Measurements from ENCODE around the gene POMGNT1. TPM values are rescaled to one million over a fixed set of nuclear protein-coding genes. Genes with fewer than 3 reads are reported as not detected.

The POMGNT1 gene
- total and polyA plus RNA-seq, 12 donors, result 74.3 to 164 (median 142) TPM

DNA sequence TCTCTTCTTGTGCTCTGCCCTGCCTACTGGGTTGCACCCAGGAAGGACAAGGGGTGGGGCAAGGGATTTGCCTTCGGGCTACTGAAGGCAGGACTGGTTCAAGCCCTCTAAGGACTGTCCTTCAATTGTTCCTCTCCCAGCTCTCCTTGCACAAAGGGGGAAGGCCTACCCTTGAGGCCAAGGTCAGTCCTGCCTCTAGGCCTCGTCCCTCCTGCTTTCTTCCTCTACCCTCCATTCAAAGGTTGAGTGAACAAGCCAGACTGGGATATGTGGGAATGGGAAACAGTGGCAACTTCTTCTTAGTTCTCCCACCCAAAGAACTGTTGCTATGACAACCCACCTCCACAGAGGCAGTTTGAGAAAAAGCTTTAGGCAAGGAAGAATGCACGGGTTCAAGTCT, 7.6 kb upstream of the POMGNT1 start:
- intact Hi-C loops (cut with DNase I), result no loop called here
- peaks cover 0 to 24% (median 0%) of the 10 kb centered on the region in 9 donors for H3K36me3 ChIP-seq
- no peak for TF ChIP-seq CTCF (IDR thresholded peaks at IDR 0.05)
- H3K27me3 ChIP-seq, result no peaks in the 10 kb centered on the region
- DNase-seq (peak in 1 of 2 donors; percentile 46), ATAC-seq (peak in 7 of 8 donors; percentile 32 to 83 (median 65))
- peaks cover 10 to 44% (median 37%) of the 10 kb centered on the region in 9 donors for H3K4me1 ChIP-seq
- H3K9me3 ChIP-seq, result no peaks in the 10 kb centered on the region
- peak overlapping the region; percentile 58 to 95 (median 87) for H3K27ac ChIP-seq
- WGBS, 2 donors, result 28 to 41% methylated on average over 3 of the region's 3 CpGs
- H3K4me3 ChIP-seq, result no peak overlapping the region

DNA sequence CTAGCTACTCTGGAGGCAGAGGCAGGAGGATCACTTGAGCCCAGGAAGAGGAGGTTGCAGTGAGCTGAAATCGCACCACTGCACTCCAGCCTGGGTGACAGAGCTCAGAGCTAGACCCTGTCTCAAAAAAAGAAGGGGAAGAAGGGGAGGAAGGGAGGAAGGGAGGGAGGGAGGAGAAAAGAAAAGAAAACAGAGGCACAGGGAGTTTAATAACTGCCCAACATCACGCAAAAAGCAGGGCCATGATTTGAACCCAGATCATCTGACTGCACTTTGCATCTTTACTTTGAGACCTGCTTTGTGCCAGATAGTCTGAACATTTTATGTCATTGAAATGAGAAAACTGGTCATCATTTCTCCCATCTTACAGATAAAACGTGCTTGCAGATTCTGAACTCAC, 6.9 kb upstream of the POMGNT1 start:
- H3K27ac ChIP-seq, result peak overlapping the region; percentile 58 to 95 (median 87)

GRCh38 chr1:46204406-46204742, 6.1 kb upstream of the POMGNT1 start:
- no peaks in the 10 kb centered on the region for H3K9me3 ChIP-seq
- WGBS, 2 donors, result 15 to 20% methylated on average over 5 of the region's 5 CpGs
- H3K4me1 ChIP-seq, result peaks cover 10 to 44% (median 38%) of the 10 kb centered on the region in 9 donors
- peak in 7 of 8 donors; percentile 23 to 53 (median 35) for ATAC-seq
- H3K27ac ChIP-seq, result peak overlapping the region; percentile 50 to 95 (median 87)
- H3K27me3 ChIP-seq, result no peaks in the 10 kb centered on the region
- intact Hi-C loops (cut with DNase I), result no loop called here
- H3K4me3 ChIP-seq, result peak overlapping the region; percentile 70 to 99 (median 82)
- DNase-seq, result no peak
- TF ChIP-seq CTCF (IDR thresholded peaks at IDR 0.05), result no peak
- peaks cover 0 to 20% (median 0%) of the 10 kb centered on the region in 9 donors for H3K36me3 ChIP-seq

More for the DNA sequence above, 6.9 kb upstream of the POMGNT1 start:
- intact Hi-C loops (cut with DNase I), result no loop called here
- Histone ChIP-seq H3K9me3 (no peaks in the 10 kb centered on the region), H3K4me1 (peaks cover 10 to 44% (median 37%) of the 10 kb centered on the region in 9 donors), H3K36me3 (peaks cover 0 to 22% (median 0%) of the 10 kb centered on the region in 9 donors), H3K27me3 (no peaks in the 10 kb centered on the region), H3K4me3 (peak overlapping the region in 3 of 10 donors; percentile 76 to 99 (median 78))
- no peak for TF ChIP-seq CTCF (IDR thresholded peaks at IDR 0.05)
- WGBS, 2 donors, result 69 to 70% methylated on average over 3 of the region's 3 CpGs
- DNase-seq (no peak), ATAC-seq (no peak)

GRCh38 chr1:46203738-46204405, 5.6 kb upstream of the POMGNT1 start:
- peak overlapping the region; percentile 50 to 95 (median 87) for H3K27ac ChIP-seq
- H3K4me3 ChIP-seq, result peak overlapping the region; percentile 70 to 99 (median 82)
- 12 to 22% methylated on average over 14 of the region's 14 CpGs for WGBS, 2 donors
- intact Hi-C loops (cut with DNase I), result no loop called here
- ATAC-seq (peak in 7 of 8 donors; percentile 1 to 34 (median 17)), DNase-seq (no peak)
- H3K9me3 ChIP-seq, result no peaks in the 10 kb centered on the region
- H3K36me3 ChIP-seq, result peaks cover 0 to 16% (median 0%) of the 10 kb centered on the region in 9 donors
- H3K4me1 ChIP-seq, result peaks cover 13 to 49% (median 43%) of the 10 kb centered on the region in 9 donors
- TF ChIP-seq CTCF (IDR thresholded peaks at IDR 0.05), result no peak
- H3K27me3 ChIP-seq, result no peaks in the 10 kb centered on the region

All from heart right ventricle (tissue), 16 donors.